Skin of body (tissue), 2 donors: ENCODE measurements around the gene FARP1. TPM values are rescaled to one million over a fixed set of nuclear protein-coding genes. Genes with fewer than 3 reads are reported as not detected.

ENCODE experiments used
- DNase-seq: peaks from one replicate; lab custom pipeline; 2025; lab: John Stamatoyannopoulos, UW
- total RNA-seq: library from RNA; depleted of rRNA; stranded (reverse); fragments of >200 nt; gene quantifications from one replicate; pipeline ENCODE4 v1.2.3, GENCODE V29; 2014

FARP1 gene
- total RNA-seq, 1 donor from 2014 or later: 65.3 TPM

- DNase-seq: no peak
These were observed 136.7 kb downstream of the FARP1 start for GRCh38 chr13:98279473-98280175.

GRCh38 chr13:98280176-98280510 is 137.2 kb downstream of the FARP1 start:
- DNase-seq: no peak

GRCh38 chr13:98284679-98285078 is 141.8 kb downstream of the FARP1 start:
- DNase-seq: no peak

- DNase-seq: no peak
These were observed 142.4 kb downstream of the FARP1 start for GRCh38 chr13:98285317-98285716.

- no peak for DNase-seq
These were observed 143.1 kb downstream of the FARP1 start for GRCh38 chr13:98285852-98286594.

GRCh38 chr13:98286799-98287198 is 143.9 kb downstream of the FARP1 start:
- no peak for DNase-seq

GRCh38 chr13:98288211-98288610 is 145.3 kb downstream of the FARP1 start:
- DNase-seq: peak; percentile 46

- DNase-seq: no peak
These were observed 146.5 kb downstream of the FARP1 start for GRCh38 chr13:98289339-98289945.

GRCh38 chr13:98290261-98290660 is 147.4 kb downstream of the FARP1 start:
- DNase-seq: no peak

- DNase-seq: peak; percentile 15
These were observed 148.8 kb downstream of the FARP1 start for GRCh38 chr13:98291658-98292057.

- no peak for DNase-seq
These were observed 150.2 kb downstream of the FARP1 start for GRCh38 chr13:98293103-98293502.

GRCh38 chr13:98293570-98294142 is 150.8 kb downstream of the FARP1 start:
- DNase-seq: no peak

GRCh38 chr13:98295371-98295770 is 152.5 kb downstream of the FARP1 start:
- no peak for DNase-seq

GRCh38 chr13:98297051-98297450 is 154.2 kb downstream of the FARP1 start:
- DNase-seq: no peak

GRCh38 chr13:98297745-98298144 is 154.9 kb downstream of the FARP1 start:
- no peak for DNase-seq

GRCh38 chr13:98298599-98298998 is 155.7 kb downstream of the FARP1 start:
- no peak for DNase-seq

- DNase-seq: peak; percentile 72
These were observed 156.5 kb downstream of the FARP1 start for GRCh38 chr13:98299235-98299965.

GRCh38 chr13:98299966-98300350 is 157.1 kb downstream of the FARP1 start:
- peak; percentile 72 for DNase-seq

GRCh38 chr13:98300956-98301641 is 158.2 kb downstream of the FARP1 start:
- peak; percentile 33 for DNase-seq

GRCh38 chr13:98301721-98302120 is 158.8 kb downstream of the FARP1 start:
- DNase-seq: no peak

GRCh38 chr13:98303858-98304257 is 161.0 kb downstream of the FARP1 start:
- no peak for DNase-seq
